ENCODE measurements around the gene DCTN5. TPM values are rescaled to one million over a fixed set of nuclear protein-coding genes. Genes with fewer than 3 reads are reported as not detected.
A peak's percentile ranks its signal among the peaks of the same experiment; 100 is the strongest.

The DCTN5 gene
- total and polyA plus RNA-seq, 2 of the 13 experiments (the other 11 are each of a cell fraction or from before 2014, with no cell fraction given) = 105 to 207 TPM

- peak; percentile 70; the same call in 1 of the 2 replicates for TF ChIP-seq ZNF142 (CRISPR knock-in tag; IDR thresholded peaks at IDR 0.05)
- peak; percentile 68; the same call in 1 of the 2 replicates for TF ChIP-seq SOX5 (CRISPR knock-in tag; IDR thresholded peaks at IDR 0.05; ENCODE audit: borderline replicate concordance)
- no peak; the same call in 1 of the 2 replicates for TF ChIP-seq ZNF616 (CRISPR knock-in tag; IDR thresholded peaks at IDR 0.05; ENCODE audit: low read depth)
- 0 out of 2 replicates have a peak, but pooled peaks have one; percentile 21 for TF ChIP-seq CHD2 (IDR thresholded peaks at IDR 0.05; ENCODE audit: low read depth, low read length)
- peak; percentile 97 for TF ChIP-seq HDAC1 (CRISPR knock-in tag; IDR thresholded peaks at IDR 0.05)
- peak; percentile 84; the same call in 1 of the 2 replicates for TF ChIP-seq AHR (CRISPR knock-in tag; IDR thresholded peaks at IDR 0.05)
- TF ChIP-seq FIP1L1 (IDR thresholded peaks at IDR 0.05; ENCODE audit: borderline replicate concordance, insufficient read depth, low read depth, low read length) = peak; percentile 59; the same call in 1 of the 2 replicates
- peak; percentile 96 for TF ChIP-seq ZSCAN21 (CRISPR knock-in tag; IDR thresholded peaks at IDR 0.05; ENCODE audit: borderline replicate concordance)
- peak; percentile 30 for TF ChIP-seq PTBP1 (IDR thresholded peaks at IDR 0.05; ENCODE audit: low read depth, low read length, poor library complexity, severe bottlenecking)
- TF ChIP-seq KDM3A (CRISPR knock-in tag; IDR thresholded peaks at IDR 0.05; ENCODE audit: low read depth) = peak; percentile 99
- peak; percentile 60; the same call in 1 of the 2 replicates for TF ChIP-seq ZIK1 (CRISPR knock-in tag; IDR thresholded peaks at IDR 0.05; ENCODE audit: borderline replicate concordance, low read depth)
- TF ChIP-seq POGK (CRISPR knock-in tag; conservative IDR thresholded peaks at IDR 0.05) = peak; percentile 96
- TF ChIP-seq ZNF879 (CRISPR knock-in tag; IDR thresholded peaks at IDR 0.05) = no peak
- peak; percentile 60; the same call in 1 of the 2 replicates for TF ChIP-seq ZNF431 (CRISPR knock-in tag; IDR thresholded peaks at IDR 0.05; ENCODE audit: borderline replicate concordance, low read depth)
- peak; percentile 80 for TF ChIP-seq ARID5B (CRISPR knock-in tag; IDR thresholded peaks at IDR 0.05)
- TF ChIP-seq TAF1 (CRISPR knock-in tag; IDR thresholded peaks at IDR 0.05) = peak; percentile 98
Measured at GRCh38 chr16:23595951-23596720, 45.1 kb upstream of the DCTN5 start, which contains the start of gene NDUFAB1 (continued).
